Fibroblast of the aortic adventitia (primary cell): ENCODE data around the gene ZC3H11A. TPM values are rescaled to one million over a fixed set of nuclear protein-coding genes. Genes with fewer than 3 reads are reported as not detected.
"Not testable (repeated sequence)": the region's sequence is repeated elsewhere in the genome, so short reads cannot be mapped to it uniquely, and the experiment has no call there.

Source experiments
- DNase-seq: peaks from one replicate; pipeline ENCODE4 v3.0.0-alpha.2; 2010; ENCODE audit warnings: low read depth
- H3K4me3 ChIP-seq: 2 replicates; pipeline ENCODE4 v1.5.1; 2011; ENCODE audit warnings: low read depth, mild to moderate bottlenecking, control low read depth, low read length, moderate library complexity
- CTCF ChIP-seq: IDR thresholded peaks from 2 replicates; pipeline ENCODE4 v1.5.1; 2011; ENCODE audit warnings: mild to moderate bottlenecking, low read length, control low read depth, inconsistent platforms; ENCODE audit not compliant: insufficient read depth
- total RNA-seq: library from RNA; depleted of rRNA; stranded (reverse); fragments of >200 nt; gene quantifications from 2 replicates; pipeline ENCODE4 v1.2.3, GENCODE V29; 2012; ENCODE audit warnings: low replicate concordance

Gene ZC3H11A
- total RNA-seq, 1 donor, result 108 TPM

GRCh38 chr1:203760506-203760905 lies 34.9 kb upstream of the ZC3H11A start:
- H3K4me3 ChIP-seq, result no peak overlapping the region
- no peak for DNase-seq
- TF ChIP-seq CTCF, result no peak

GRCh38 chr1:203761958-203762357 lies 33.5 kb upstream of the ZC3H11A start:
- H3K4me3 ChIP-seq, result not testable (repeated sequence)
- peak; percentile 39 for DNase-seq

GRCh38 chr1:203763505-203763904 lies 31.9 kb upstream of the ZC3H11A start:
- TF ChIP-seq CTCF, result no peak
- no peak overlapping the region for H3K4me3 ChIP-seq
- DNase-seq, result no peak

- H3K4me3 ChIP-seq, result no peak overlapping the region
- TF ChIP-seq CTCF, result no peak
- no peak for DNase-seq
These were observed 31.1 kb upstream of the ZC3H11A start for GRCh38 chr1:203764105-203765028.

- no peak within 1 kb of the TSS for H3K4me3 ChIP-seq
- DNase-seq, result no peak
- TF ChIP-seq CTCF, result no peak
These were observed 30.2 kb upstream of the ZC3H11A start, which contains the start of gene LAX1 for GRCh38 chr1:203765029-203765837. LAX1 (plus strand) TSS chr1:203765183; CDS start chr1:203765566, 383 bp downstream.

GRCh38 chr1:203768256-203768655 lies 27.2 kb upstream of the ZC3H11A start:
- TF ChIP-seq CTCF, result no peak
- DNase-seq, result no peak
- H3K4me3 ChIP-seq, result no peak overlapping the region
